Panc1 (cell line): Measurements from ENCODE around the gene HSPB9. TPM values are rescaled to one million over a fixed set of nuclear protein-coding genes. Genes with fewer than 3 reads are reported as not detected.

Source experiments
- ATAC-seq: fragments of 200-7000 bp; cut with Tn5 transposase; 2 replicates; pipeline ENCODE4 v1.9.1; 2020; ENCODE audit warnings: mild to moderate bottlenecking, moderate library complexity
- BruUV-seq: library from RNA; stranded (reverse); fragments of 400-500 nt; replicated peaks from 2 replicates; lab custom pipeline; 2021; lab: Mats Ljungman, UMichigan
- CTCF ChIA-PET: fragments of 300-600 bp; sonication (Branson Sonifier 250); formaldehyde crosslinking; loops from one replicate; lab custom pipeline; 2022; ENCODE audit warnings: antibody characterized with exemption; lab: Charles Lee
- POLR2A ChIA-PET: fragments of 300-600 bp; sonication (Branson Sonifier 250); formaldehyde crosslinking; loops from one replicate; lab custom pipeline; 2022; ENCODE audit warnings: antibody characterized with exemption; lab: Charles Lee
- DNase-seq: peaks from one replicate; pipeline ENCODE4 v3.0.0-alpha.2; 2010; ENCODE audit warnings: low read depth, low spot score
- H3K27ac ChIP-seq: 2 replicates; pipeline ENCODE4 v1.5.1; 2011; ENCODE audit warnings: mild to moderate bottlenecking, low read length, inconsistent platforms
- H3K27me3 ChIP-seq: fragments of 200-500 bp; sonication (Bioruptor generic); 2 replicates; pipeline ENCODE4 v1.6.0; 2014; ENCODE audit warnings: low read length, inconsistent platforms; ENCODE audit not compliant: control insufficient read depth, insufficient read depth
- H3K36me3 ChIP-seq: fragments of 200-500 bp; sonication (Bioruptor generic); 2 replicates; pipeline ENCODE4 v1.5.1; 2014; ENCODE audit warnings: inconsistent platforms, mild to moderate bottlenecking, low read length, moderate library complexity; ENCODE audit not compliant: control insufficient read depth, insufficient read depth
- H3K4me1 ChIP-seq: 2 replicates; pipeline ENCODE4 v1.5.1; 2011; ENCODE audit warnings: inconsistent platforms, mild to moderate bottlenecking, low read length, moderate library complexity; ENCODE audit not compliant: control insufficient read depth, insufficient read depth
- H3K4me3 ChIP-seq, 2 experiments: 2 replicates each; pipeline ENCODE4 v1.5.1; 2011 to 2012; ENCODE audit warnings: low read depth in 2 of 2, low read length in 2 of 2, mild to moderate bottlenecking in 2 of 2, inconsistent platforms in 1 of 2, moderate library complexity in 1 of 2
- H3K9me3 ChIP-seq: fragments of 200-500 bp; sonication (Bioruptor generic); 2 replicates; pipeline ENCODE4 v1.5.1; 2014; ENCODE audit warnings: low read depth, mild to moderate bottlenecking, inconsistent platforms, low read length, moderate library complexity; ENCODE audit not compliant: control insufficient read depth, insufficient read depth
- CTCF ChIP-seq: fragments of 450-650 bp; IDR thresholded peaks from 2 replicates; pipeline ENCODE4 v1.5.1; 2017; ENCODE audit warnings: mild to moderate bottlenecking
- POLR2AphosphoS5 ChIP-seq: IDR thresholded peaks from 2 replicates; pipeline ENCODE4 v1.6.1; 2012; ENCODE audit warnings: mild to moderate bottlenecking, low read depth, low read length, moderate library complexity
- REST ChIP-seq, 2 experiments: IDR thresholded peaks; 2 replicates each; pipeline ENCODE4 v1.6.1; 2011 to 2012; ENCODE audit warnings: low read depth in 2 of 2, control low read depth in 1 of 2, low read length in 1 of 2, mild to moderate bottlenecking in 1 of 2, moderate library complexity in 1 of 2; ENCODE audit not compliant: insufficient read depth in 1 of 2
- SIN3A ChIP-seq: IDR thresholded peaks from 2 replicates; pipeline ENCODE4 v1.6.1; 2012; ENCODE audit warnings: low read depth, mild to moderate bottlenecking, low read length, moderate library complexity, borderline replicate concordance; ENCODE audit not compliant: insufficient read depth
- TCF7L2 ChIP-seq: IDR thresholded peaks from 2 replicates; pipeline ENCODE4 v1.6.1; 2011; ENCODE audit warnings: mild to moderate bottlenecking, low read depth, low read length, inconsistent platforms
- in situ Hi-C: cut with HindIII; loops from 2 replicates; pipeline ENCODE4 v1.10.0; 2016; ENCODE audit warnings: low sequenced_read_pairs, low pct_unique_long_range_greater_than_20kb
- intact Hi-C: fragments of 100-400 bp; cut with micrococcal nuclease; formaldehyde crosslinking; loops from one replicate; pipeline ENCODE4 v1.10.0; 2022; ENCODE audit not compliant: unreplicated experiment
- total RNA-seq: library from RNA; stranded (reverse); gene quantifications from one replicate; pipeline ENCODE4 v1.2.1, GENCODE V29; 2021; ENCODE audit not compliant: unreplicated experiment

HSPB9 gene
- total RNA-seq, 1 experiment from 2014 or later: not detected

- POLR2A ChIA-PET: interaction anchor here (0.6 kb wide), 1 partner anchor 221 kb away, joined by 9 read pairs; no protein-coding TSS in a partner anchor
- intact Hi-C loops: no loop called here
- CTCF ChIA-PET: interaction anchor here (0.6 kb wide), 1 partner anchor 135 kb away, joined by 4 read pairs; no protein-coding TSS in a partner anchor
- BruUV-seq: no TSS peak
- no peak for TF ChIP-seq CTCF
- TF ChIP-seq POLR2AphosphoS5: no peak
- no peak for TF ChIP-seq SIN3A
- no peak for TF ChIP-seq REST (IDR thresholded peaks at IDR 0.05; ENCODE audit: insufficient read depth in 1 of 2, low read depth in 2 of 2, low read length in 1 of 2)
- no peak for TF ChIP-seq TCF7L2
- no peak overlapping the region for H3K4me3 ChIP-seq
- no peak overlapping the region; the same call in 1 of the 2 replicates for H3K27ac ChIP-seq
- H3K27me3 ChIP-seq: no peaks in the 10 kb centered on the region
- ATAC-seq: no peak
- in situ Hi-C loops: no loop called here
- DNase-seq: no peak
- H3K4me1 ChIP-seq: peaks cover 18% of the 10 kb centered on the region
- no peaks in the 10 kb centered on the region for H3K9me3 ChIP-seq
- no peaks in the 10 kb centered on the region; the same call in 1 of the 2 replicates for H3K36me3 ChIP-seq
Observed at GRCh38 chr17:42135151-42135550, 12.5 kb downstream of the HSPB9 start.

DNA sequence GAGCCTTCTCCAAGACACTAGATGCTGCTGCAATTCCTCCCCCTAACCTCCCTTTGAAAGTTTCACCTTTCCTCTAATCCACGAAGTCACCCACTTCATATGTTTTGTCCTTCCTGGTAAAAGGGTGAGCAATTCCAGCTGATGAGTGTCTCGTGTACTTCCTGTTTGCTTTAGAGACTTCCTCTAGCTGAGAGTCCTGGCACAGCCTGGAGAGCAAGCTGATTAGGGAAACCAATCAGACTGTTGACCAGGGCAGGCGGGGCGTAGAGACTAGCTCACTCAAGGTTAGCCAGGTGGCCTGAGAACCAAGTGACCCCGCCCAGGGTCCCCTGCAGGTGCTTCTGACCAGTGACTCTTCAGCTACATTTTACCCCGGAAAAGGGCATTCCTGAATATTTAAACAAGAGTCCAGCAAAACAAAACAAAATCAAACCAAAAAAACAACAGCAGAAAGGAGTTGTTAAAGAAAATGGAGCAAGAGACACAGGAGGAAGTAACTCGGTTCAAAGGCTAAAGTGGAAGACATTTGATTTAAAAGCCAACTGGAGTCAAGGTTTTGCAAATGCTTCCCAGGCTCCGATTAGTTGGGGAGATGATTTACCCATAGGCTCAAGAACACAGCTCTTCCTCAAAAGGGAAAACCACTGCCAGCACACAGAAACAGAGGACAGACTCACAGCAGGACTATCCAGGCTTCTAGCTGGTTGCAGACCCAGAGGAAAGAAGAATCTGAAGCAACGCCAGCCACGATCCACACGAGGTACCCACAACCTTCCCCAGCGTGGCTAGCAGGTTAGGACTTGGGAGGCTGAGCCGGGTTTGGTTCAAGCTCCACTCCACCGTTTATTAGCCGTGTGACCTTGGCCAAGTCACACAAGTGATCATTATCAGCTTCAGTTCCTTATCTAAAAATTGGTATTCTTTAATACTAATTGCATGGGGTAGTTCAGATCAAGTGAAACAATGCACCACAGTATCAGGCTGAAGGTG, 13.4 kb downstream of the HSPB9 start:
- ChIA-PET CTCF (no interaction called here), POLR2A (no interaction called here)
- Histone ChIP-seq H3K4me1 (peaks cover 18% of the 10 kb centered on the region), H3K9me3 (no peaks in the 10 kb centered on the region), H3K4me3 (no peak overlapping the region), H3K36me3 (no peaks in the 10 kb centered on the region; the same call in 1 of the 2 replicates), H3K27ac (peak overlapping the region; percentile 70), H3K27me3 (no peaks in the 10 kb centered on the region)
- BruUV-seq: no TSS peak
- intact Hi-C loops (no loop called here), in situ Hi-C loops (no loop called here)
- peak; percentile 22 for DNase-seq
- TF ChIP-seq CTCF: no peak
- no peak for TF ChIP-seq TCF7L2
- no peak for TF ChIP-seq REST (IDR thresholded peaks at IDR 0.05; ENCODE audit: insufficient read depth in 1 of 2, low read depth in 2 of 2, low read length in 1 of 2)
- no peak for TF ChIP-seq POLR2AphosphoS5
- TF ChIP-seq SIN3A: no peak
- peak; percentile 74; the same call in 1 of the 2 replicates for ATAC-seq
